ENCODE results near the gene RARRES2.
A peak's percentile ranks its signal among the peaks of the same experiment; 100 is the strongest.
"Not testable (repeated sequence)": the region's sequence is repeated elsewhere in the genome, so short reads cannot be mapped to it uniquely, and the experiment has no call there.

The RARRES2 gene

GRCh38 chr7:150335108-150335773 is 6.2 kb downstream of the RARRES2 start:
- DNase-seq: no peak

GRCh38 chr7:150334108-150334507 is 7.3 kb downstream of the RARRES2 start:
- DNase-seq: no peak

- no peak for DNase-seq
Measured at GRCh38 chr7:150333659-150334058, 7.8 kb downstream of the RARRES2 start.

- no peak for DNase-seq
Measured at GRCh38 chr7:150332852-150333635, 8.4 kb downstream of the RARRES2 start.

GRCh38 chr7:150330211-150330885 is 11.1 kb downstream of the RARRES2 start:
- no peak for DNase-seq

GRCh38 chr7:150329331-150330120 is 11.9 kb downstream of the RARRES2 start:
- DNase-seq: no peak

GRCh38 chr7:150327308-150327707 is 14.1 kb downstream of the RARRES2 start:
- no peak for DNase-seq

GRCh38 chr7:150326657-150327268 is 14.7 kb downstream of the RARRES2 start:
- no peak for DNase-seq

GRCh38 chr7:150325901-150326300 is 15.5 kb downstream of the RARRES2 start:
- DNase-seq: no peak

- no peak for DNase-seq
Measured at GRCh38 chr7:150325110-150325611, 16.3 kb downstream of the RARRES2 start.

GRCh38 chr7:150324373-150324961 is 17.0 kb downstream of the RARRES2 start:
- no peak for DNase-seq

GRCh38 chr7:150323682-150324372 is 17.6 kb downstream of the RARRES2 start:
- no peak for DNase-seq

- DNase-seq: peak; percentile 35
Measured at GRCh38 chr7:150322833-150323681, 18.4 kb downstream of the RARRES2 start, which contains the start of the genes ACTR3C and LRRC61. TSS of gene ACTR3C (minus strand) at chr7:150323545. CDS start at chr7:150295296, 28,249 bp downstream. TSS of gene LRRC61 (plus strand) at chr7:150323355. CDS start at chr7:150336862, 13,507 bp downstream.

GRCh38 chr7:150322114-150322832 is 19.2 kb downstream of the RARRES2 start:
- peak; percentile 17 for DNase-seq

GRCh38 chr7:150321788-150322113 is 19.7 kb downstream of the RARRES2 start:
- DNase-seq: no peak

GRCh38 chr7:150317748-150318444 is 23.5 kb downstream of the RARRES2 start:
- DNase-seq: no peak

GRCh38 chr7:150316987-150317386 is 24.4 kb downstream of the RARRES2 start:
- DNase-seq: not testable (repeated sequence)

- DNase-seq: no peak
Measured at GRCh38 chr7:150314639-150315239, 26.7 kb downstream of the RARRES2 start.

All from activated CD4-positive, alpha-beta T cell treated with anti-CD3 and anti-CD28 coated beads, Interleukin-2, amount 50 U/mL, for 1 hour (primary cell).